Loucy (cell line): ENCODE results near the gene STPG2.
"Not testable (repeated sequence)": the region's sequence is repeated elsewhere in the genome, so short reads cannot be mapped to it uniquely, and the experiment has no call there.

Experiments
- H2AFZ ChIP-seq: fragments of 200-600 bp; sonication (generic); 2 replicates; pipeline ENCODE4 v1.6.0; 2016; ENCODE audit warnings: antibody characterized with exemption, mild to moderate bottlenecking, low read length, moderate library complexity
- H3F3A ChIP-seq: fragments of 200-600 bp; 2 replicates; pipeline ENCODE4 v1.6.0; 2016; ENCODE audit warnings: antibody characterized with exemption, low read depth, mild to moderate bottlenecking
- H3K27me3 ChIP-seq: fragments of 200-600 bp; sonication (generic); 2 replicates; pipeline ENCODE4 v1.6.1; 2014; ENCODE audit warnings: low read length, mild to moderate bottlenecking; ENCODE audit not compliant: insufficient read depth, poor library complexity, severe bottlenecking
- H3K36me3 ChIP-seq: fragments of 200-600 bp; sonication (generic); 2 replicates; pipeline ENCODE4 v1.6.1; 2016; ENCODE audit warnings: low read length; ENCODE audit not compliant: insufficient read depth
- H3K4me1 ChIP-seq: fragments of 200-600 bp; sonication (generic); 2 replicates; pipeline ENCODE4 v1.5.1; 2014; ENCODE audit warnings: low read length, mild to moderate bottlenecking; ENCODE audit not compliant: insufficient read depth, poor library complexity, severe bottlenecking
- H3K4me2 ChIP-seq: fragments of 200-600 bp; sonication (generic); 2 replicates; pipeline ENCODE4 v1.6.0; 2014; ENCODE audit warnings: antibody characterized with exemption, low read length, low read depth, mild to moderate bottlenecking; ENCODE audit not compliant: poor library complexity, severe bottlenecking
- H3K4me3 ChIP-seq: fragments of 200-600 bp; sonication (generic); 2 replicates; pipeline ENCODE4 v1.5.1; 2014; ENCODE audit warnings: low read length, mild to moderate bottlenecking, mixed read lengths; ENCODE audit not compliant: poor library complexity, severe bottlenecking
- H3K79me2 ChIP-seq: fragments of 200-600 bp; sonication (generic); 2 replicates; pipeline ENCODE4 v1.6.1; 2014; ENCODE audit warnings: low read length; ENCODE audit not compliant: insufficient read depth
- H3K9ac ChIP-seq: fragments of 200-600 bp; sonication (generic); 2 replicates; pipeline ENCODE4 v1.6.0; 2014; ENCODE audit warnings: mild to moderate bottlenecking, low read depth, low read length, moderate library complexity; ENCODE audit not compliant: poor library complexity, severe bottlenecking
- H3K9me2 ChIP-seq: fragments of 200-600 bp; sonication (generic); replicated peaks from 2 replicates; pipeline ENCODE4 v1.6.1; 2016; ENCODE audit warnings: low read depth, low read length, mixed read lengths
- H3K9me3 ChIP-seq: fragments of 200-600 bp; sonication (generic); 2 replicates; pipeline ENCODE4 v1.6.1; 2014; ENCODE audit warnings: mild to moderate bottlenecking, antibody characterized with exemption, low read length, low read depth; ENCODE audit not compliant: insufficient read depth
- H4K20me1 ChIP-seq: fragments of 200-600 bp; sonication (generic); 2 replicates; pipeline ENCODE4 v1.6.0; 2014; ENCODE audit warnings: antibody characterized with exemption, low read length, mild to moderate bottlenecking; ENCODE audit not compliant: insufficient read depth, poor library complexity, severe bottlenecking
- CTCF ChIP-seq: fragments of 200-600 bp; sonication (generic); conservative IDR thresholded peaks from 2 replicates; pipeline ENCODE4 v1.5.1; 2014; ENCODE audit warnings: mild to moderate bottlenecking, antibody characterized with exemption, low read length
- EZH2phosphoT487 ChIP-seq: fragments of 200-600 bp; IDR thresholded peaks from 2 replicates; pipeline ENCODE4 v1.6.1; 2018; ENCODE audit warnings: antibody characterized with exemption, mild to moderate bottlenecking, moderate library complexity, borderline replicate concordance

Gene STPG2

DNA sequence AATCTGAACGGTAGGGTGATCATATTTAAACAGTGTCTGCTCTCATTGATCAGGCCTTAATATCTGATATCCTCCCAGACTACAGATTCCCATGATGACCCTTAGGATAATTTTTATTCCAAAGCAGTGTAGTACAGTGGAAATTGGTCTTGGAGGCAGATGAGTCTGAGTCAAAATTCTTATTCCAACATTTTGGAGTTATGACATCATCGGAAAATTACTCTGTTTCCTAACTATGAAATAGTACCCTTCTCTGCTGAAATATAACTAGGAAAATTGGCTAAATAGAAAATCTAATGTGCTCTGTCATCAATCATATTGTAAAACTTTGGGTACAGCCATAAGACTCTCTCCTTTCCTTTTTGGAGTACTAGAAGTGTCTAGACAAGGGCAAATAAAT, 583.3 kb downstream of the STPG2 start:
- Histone ChIP-seq H3K4me1 (no peaks in the 10 kb centered on the region), H3K9me2 (no peaks in the 10 kb centered on the region), H3K36me3 (no peaks in the 10 kb centered on the region), H3K9ac (no peak overlapping the region), H3K79me2 (no peaks in the 10 kb centered on the region), H3F3A (no peaks in the 10 kb centered on the region), H3K9me3 (no peaks in the 10 kb centered on the region), H2AFZ (no peak overlapping the region), H3K4me3 (no peak overlapping the region), H3K27me3 (no peaks in the 10 kb centered on the region), H3K4me2 (no peak overlapping the region), H4K20me1 (no peaks in the 10 kb centered on the region)
- TF ChIP-seq CTCF (no peak), EZH2phosphoT487 (no peak)

GRCh38 chr4:97558204-97558778, 585.0 kb downstream of the STPG2 start:
- H3K9me2 ChIP-seq = no peaks in the 10 kb centered on the region
- no peak overlapping the region for H3K9ac ChIP-seq
- no peak overlapping the region for H2AFZ ChIP-seq
- H3F3A ChIP-seq = no peaks in the 10 kb centered on the region
- no peaks in the 10 kb centered on the region for H4K20me1 ChIP-seq
- H3K79me2 ChIP-seq = no peaks in the 10 kb centered on the region
- H3K4me2 ChIP-seq = no peak overlapping the region
- no peaks in the 10 kb centered on the region for H3K27me3 ChIP-seq
- no peak overlapping the region for H3K4me3 ChIP-seq
- no peaks in the 10 kb centered on the region for H3K4me1 ChIP-seq
- H3K9me3 ChIP-seq = no peaks in the 10 kb centered on the region
- no peak for TF ChIP-seq EZH2phosphoT487
- no peak for TF ChIP-seq CTCF
- no peaks in the 10 kb centered on the region for H3K36me3 ChIP-seq

- H3K9me2 ChIP-seq, H3F3A ChIP-seq, H3K9ac ChIP-seq, H3K9me3 ChIP-seq, H3K36me3 ChIP-seq, H3K79me2 ChIP-seq, H3K27me3 ChIP-seq, H3K4me3 ChIP-seq, H4K20me1 ChIP-seq, H3K4me1 ChIP-seq, H2AFZ ChIP-seq: not testable (repeated sequence)
- H3K4me2 ChIP-seq = peak overlapping the region; percentile 2
These were observed 592.6 kb downstream of the STPG2 start for GRCh38 chr4:97550637-97551036.

DNA sequence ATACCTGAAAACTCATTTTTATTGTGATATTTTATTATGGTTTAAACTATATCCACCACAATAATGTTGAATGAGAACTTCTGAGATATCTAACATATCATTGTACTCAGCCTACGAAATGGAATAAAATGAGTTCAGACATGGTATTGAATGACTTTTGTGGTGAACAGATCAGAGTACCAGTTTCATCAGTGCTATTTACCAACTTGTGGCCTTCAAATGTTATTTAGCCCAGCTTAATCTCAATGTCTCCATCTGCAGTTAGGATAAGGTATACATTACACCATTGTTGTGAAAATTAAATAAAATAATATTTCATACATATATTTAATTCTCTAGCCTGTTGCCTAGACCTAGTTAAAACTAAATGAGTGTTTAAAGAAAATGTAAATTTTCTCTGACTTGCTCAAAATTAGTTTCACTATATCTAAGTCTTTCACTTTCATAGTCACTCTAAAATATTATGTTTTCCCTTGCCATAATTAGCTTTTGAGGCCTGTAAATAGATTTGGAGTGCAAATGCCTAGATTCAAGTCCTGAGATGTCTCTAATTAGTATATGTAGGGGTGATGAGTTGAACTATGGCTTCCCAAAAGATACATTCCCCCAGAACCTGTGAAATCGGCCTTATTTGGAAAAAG, 594.2 kb downstream of the STPG2 start:
- no peaks in the 10 kb centered on the region for H3K27me3 ChIP-seq
- no peaks in the 10 kb centered on the region for H4K20me1 ChIP-seq
- no peak for TF ChIP-seq CTCF
- no peak for TF ChIP-seq EZH2phosphoT487
- H3K9me2 ChIP-seq = no peaks in the 10 kb centered on the region
- H3K79me2 ChIP-seq = no peaks in the 10 kb centered on the region
- no peak overlapping the region for H3K9ac ChIP-seq
- no peak overlapping the region for H2AFZ ChIP-seq
- H3K4me3 ChIP-seq = no peak overlapping the region
- H3F3A ChIP-seq = no peaks in the 10 kb centered on the region; the same call in 1 of the 2 replicates
- no peaks in the 10 kb centered on the region for H3K9me3 ChIP-seq
- H3K4me2 ChIP-seq = no peak overlapping the region
- H3K36me3 ChIP-seq = no peaks in the 10 kb centered on the region
- peaks cover 7% of the 10 kb centered on the region for H3K4me1 ChIP-seq
